Measurements from ENCODE around the gene OBSCN. TPM values are rescaled to one million over a fixed set of nuclear protein-coding genes. Genes with fewer than 3 reads are reported as not detected.

Gene OBSCN
- total RNA-seq, 1 donor from 2014 or later, result 7.6 TPM

GRCh38 chr1:228343191-228343661, 135.4 kb downstream of the OBSCN start:
- DNase-seq (ENCODE audit: low read depth) (no peak), FAIRE-seq (no peak)
- Histone ChIP-seq H3K27me3 (ENCODE audit: control insufficient read depth, insufficient read depth, low read length) (no peaks in the 10 kb centered on the region), H3K4me3 (ENCODE audit: low read depth, low read length) (no peak overlapping the region), H3K36me3 (ENCODE audit: control insufficient read depth, insufficient read depth, low read length) (no peaks in the 10 kb centered on the region)
- TF ChIP-seq CTCF (IDR thresholded peaks at IDR 0.05; ENCODE audit: insufficient read depth, low read length, severe bottlenecking), result no peak

GRCh38 chr1:228344631-228345072, 136.8 kb downstream of the OBSCN start:
- FAIRE-seq (no peak), DNase-seq (ENCODE audit: low read depth) (peak; percentile 49)
- no peaks in the 10 kb centered on the region for H3K27me3 ChIP-seq (ENCODE audit: control insufficient read depth, insufficient read depth, low read length)
- no peak overlapping the region for H3K4me3 ChIP-seq (ENCODE audit: low read depth, low read length)
- no peaks in the 10 kb centered on the region for H3K36me3 ChIP-seq (ENCODE audit: control insufficient read depth, insufficient read depth, low read length)
- TF ChIP-seq CTCF (IDR thresholded peaks at IDR 0.05; ENCODE audit: insufficient read depth, low read length, severe bottlenecking), result no peak

GRCh38 chr1:228345201-228345930, 137.5 kb downstream of the OBSCN start:
- TF ChIP-seq CTCF (IDR thresholded peaks at IDR 0.05; ENCODE audit: insufficient read depth, low read length, severe bottlenecking), result no peak
- Histone ChIP-seq H3K36me3 (ENCODE audit: control insufficient read depth, insufficient read depth, low read length) (no peaks in the 10 kb centered on the region), H3K27me3 (ENCODE audit: control insufficient read depth, insufficient read depth, low read length) (no peaks in the 10 kb centered on the region), H3K4me3 (ENCODE audit: low read depth, low read length) (no peak overlapping the region)
- FAIRE-seq (no peak), DNase-seq (ENCODE audit: low read depth) (no peak)

GRCh38 chr1:228346731-228347130, 138.9 kb downstream of the OBSCN start:
- no peaks in the 10 kb centered on the region for H3K27me3 ChIP-seq (ENCODE audit: control insufficient read depth, insufficient read depth, low read length)
- no peak for TF ChIP-seq CTCF (IDR thresholded peaks at IDR 0.05; ENCODE audit: insufficient read depth, low read length, severe bottlenecking)
- no peaks in the 10 kb centered on the region for H3K36me3 ChIP-seq (ENCODE audit: control insufficient read depth, insufficient read depth, low read length)
- H3K4me3 ChIP-seq (ENCODE audit: low read depth, low read length), result no peak overlapping the region
- FAIRE-seq (no peak), DNase-seq (ENCODE audit: low read depth) (no peak)

- DNase-seq (ENCODE audit: low read depth), result no peak
- TF ChIP-seq CTCF (IDR thresholded peaks at IDR 0.05; ENCODE audit: insufficient read depth, low read length, severe bottlenecking), result no peak
These were observed 139.3 kb downstream of the OBSCN start for GRCh38 chr1:228347181-228347580.

More at GRCh38 chr1:228347181-228347580, 139.3 kb downstream of the OBSCN start:
- Histone ChIP-seq H3K4me3 (ENCODE audit: low read depth, low read length) (no peak overlapping the region), H3K36me3 (ENCODE audit: control insufficient read depth, insufficient read depth, low read length) (no peaks in the 10 kb centered on the region), H3K27me3 (ENCODE audit: control insufficient read depth, insufficient read depth, low read length) (no peaks in the 10 kb centered on the region)
- FAIRE-seq, result no peak
